Measurements from ENCODE around the gene VAV3.

- no peak for TF ChIP-seq POLR2A (IDR thresholded peaks at IDR 0.05; ENCODE audit: control extremely low read depth in 1 of 2, low read depth in 2 of 2, low read length in 2 of 2)
- no peak for TF ChIP-seq CTCF (IDR thresholded peaks at IDR 0.05; ENCODE audit: control extremely low read depth in 1 of 3, insufficient read depth in 1 of 3, low read depth in 1 of 3, low read length in 3 of 3)
- no peak for TF ChIP-seq MAX (IDR thresholded peaks at IDR 0.05)
- no peak for TF ChIP-seq YY1 (IDR thresholded peaks at IDR 0.05; ENCODE audit: low read depth, low read length)
- no peak for TF ChIP-seq ZNF274 (IDR thresholded peaks at IDR 0.05; ENCODE audit: borderline replicate concordance, extremely low read depth, low read length)
- no peak for TF ChIP-seq CHD2 (IDR thresholded peaks at IDR 0.05; ENCODE audit: low read length)
- TF ChIP-seq POLR2AphosphoS5 (IDR thresholded peaks at IDR 0.05; ENCODE audit: low read depth, low read length), result no peak
- TF ChIP-seq RAD21 (IDR thresholded peaks at IDR 0.05 in 1 of 2, conservative IDR thresholded peaks at IDR 0.05 in 1 of 2; ENCODE audit: low read depth in 2 of 2, low read length in 2 of 2), result no peak
- no peak for TF ChIP-seq CHD1 (IDR thresholded peaks at IDR 0.05; ENCODE audit: low read depth, low read length)
- no peak for TF ChIP-seq SIRT6 (IDR thresholded peaks at IDR 0.05; ENCODE audit: low read length)
- TF ChIP-seq USF2 (IDR thresholded peaks at IDR 0.05; ENCODE audit: low read length), result no peak
- no peak for TF ChIP-seq RFX5 (IDR thresholded peaks at IDR 0.05; ENCODE audit: borderline replicate concordance, low read depth, low read length)
- TF ChIP-seq TEAD4 (IDR thresholded peaks at IDR 0.05; ENCODE audit: low read depth, low read length), result no peak
These were observed 26.5 kb upstream of the VAV3 start for GRCh38 chr1:107991371-107992066.
